PC-3 (cell line): Measurements from ENCODE around the gene TMEM132D. TPM values are rescaled to one million over a fixed set of nuclear protein-coding genes. Genes with fewer than 3 reads are reported as not detected.

ENCODE experiments used
- ATAC-seq: fragments of 200-7000 bp; cut with Tn5 transposase; 2 replicates; pipeline ENCODE4 v1.9.1; 2020; ENCODE audit warnings: mild to moderate bottlenecking, moderate library complexity
- BruUV-seq: library from RNA; stranded (reverse); fragments of 400-500 nt; replicated peaks from 2 replicates; lab custom pipeline; 2021; lab: Mats Ljungman, UMichigan
- CTCF ChIA-PET: fragments of 300-600 bp; sonication (Branson Sonifier 250); formaldehyde crosslinking; loops from one replicate; lab custom pipeline; 2022; ENCODE audit warnings: antibody characterized with exemption; lab: Charles Lee
- POLR2A ChIA-PET: fragments of 300-600 bp; sonication (Branson Sonifier 250); formaldehyde crosslinking; loops from one replicate; lab custom pipeline; 2022; ENCODE audit warnings: antibody characterized with exemption; ENCODE audit not compliant: unreplicated experiment; lab: Charles Lee
- DNase-seq: peaks from one replicate; pipeline ENCODE4 v3.0.0-alpha.2; 2015
- H2AFZ ChIP-seq: fragments of 300-600 bp; sonication (generic); 2 replicates; pipeline ENCODE4 v1.6.0; 2016; ENCODE audit warnings: antibody characterized with exemption, low read length
- H3F3A ChIP-seq: fragments of 300-600 bp; sonication (generic); one replicate; pipeline ENCODE4 v1.6.0; 2017; ENCODE audit warnings: antibody characterized with exemption, low read length, control low read depth, mild to moderate bottlenecking; ENCODE audit not compliant: unreplicated experiment
- H3K27ac ChIP-seq: fragments of 300-600 bp; sonication (generic); 2 replicates; pipeline ENCODE4 v1.5.1; 2016; ENCODE audit warnings: mild to moderate bottlenecking, low read length
- H3K27me3 ChIP-seq: fragments of 300-600 bp; sonication (generic); 2 replicates; pipeline ENCODE4 v1.6.1; 2016; ENCODE audit warnings: low read length, mixed read lengths
- H3K36me3 ChIP-seq: fragments of 300-600 bp; sonication (generic); 2 replicates; pipeline ENCODE4 v1.6.1; 2016; ENCODE audit warnings: low read depth, mixed run types, low read length, mixed read lengths
- H3K4me1 ChIP-seq: fragments of 300-600 bp; sonication (generic); 2 replicates; pipeline ENCODE4 v1.5.1; 2016; ENCODE audit warnings: low read length; ENCODE audit not compliant: insufficient read depth
- H3K4me2 ChIP-seq: fragments of 300-600 bp; sonication (generic); 2 replicates; pipeline ENCODE4 v1.6.0; 2016; ENCODE audit warnings: low read length
- H3K4me3 ChIP-seq: fragments of 300-600 bp; sonication (generic); 2 replicates; pipeline ENCODE4 v1.5.1; 2016; ENCODE audit warnings: mild to moderate bottlenecking, low read length, mixed read lengths
- H3K79me2 ChIP-seq: fragments of 300-600 bp; sonication (generic); 2 replicates; pipeline ENCODE4 v1.6.1; 2017; ENCODE audit warnings: low read length, mixed read lengths
- H3K9ac ChIP-seq: fragments of 300-600 bp; sonication (generic); 2 replicates; pipeline ENCODE4 v1.6.0; 2016; ENCODE audit warnings: mild to moderate bottlenecking, low read length
- H3K9me2 ChIP-seq: fragments of 300-600 bp; sonication (generic); replicated peaks from 2 replicates; pipeline ENCODE4 v1.6.1; 2016; ENCODE audit warnings: mixed run types, low read length, mixed read lengths
- H3K9me3 ChIP-seq: fragments of 300-600 bp; sonication (generic); 2 replicates; pipeline ENCODE4 v1.6.1; 2016; ENCODE audit warnings: low read length, mixed read lengths
- H4K20me1 ChIP-seq: fragments of 300-600 bp; sonication (generic); 2 replicates; pipeline ENCODE4 v1.6.1; 2016; ENCODE audit warnings: low read length, mixed read lengths
- CTCF ChIP-seq: fragments of 300-600 bp; sonication (generic); conservative IDR thresholded peaks from 2 replicates; pipeline ENCODE4 v1.5.1; 2017; ENCODE audit warnings: antibody characterized with exemption, low read depth, mild to moderate bottlenecking, low read length
- EZH2 ChIP-seq: fragments of 300-600 bp; sonication (generic); IDR thresholded peaks from one replicate; pipeline ENCODE4 v1.6.1; 2017; ENCODE audit warnings: antibody characterized with exemption, mild to moderate bottlenecking, low read length; ENCODE audit not compliant: unreplicated experiment
- EZH2phosphoT487 ChIP-seq: fragments of 300-600 bp; sonication (generic); IDR thresholded peaks from 2 replicates; pipeline ENCODE4 v1.6.1; 2018; ENCODE audit warnings: mild to moderate bottlenecking, antibody characterized with exemption, low read length, borderline replicate concordance
- intact Hi-C: fragments of 100-400 bp; cut with micrococcal nuclease; formaldehyde crosslinking; loops from 2 replicates; pipeline ENCODE4 v1.9.0; 2023
- total RNA-seq: library from RNA; depleted of rRNA; stranded (reverse); fragments of >200 nt; gene quantifications from 2 replicates; pipeline ENCODE4 v1.2.3, GENCODE V29; 2014

The TMEM132D gene
- total RNA-seq, 1 experiment from 2014 or later, result not detected

GRCh38 chr12:129909051-129910020 is 5.5 kb upstream of the TMEM132D start:
- ChIA-PET POLR2A (no interaction called here), CTCF (no interaction called here)
- peaks cover 7% of the 10 kb centered on the region for H3K9me3 ChIP-seq
- no peaks in the 10 kb centered on the region for H3K4me1 ChIP-seq
- no peak overlapping the region for H3K4me2 ChIP-seq
- no peak overlapping the region for H3K9ac ChIP-seq
- H3K36me3 ChIP-seq, result no peaks in the 10 kb centered on the region
- no peaks in the 10 kb centered on the region for H3K27me3 ChIP-seq
- TF ChIP-seq EZH2 (no peak), CTCF (no peak), EZH2phosphoT487 (no peak)
- intact Hi-C loops, result loop anchor here (5.0 to 10.0 kb wide), 2 partner anchors 853 to 915 kb away; no protein-coding TSS in a partner anchor
- H2AFZ ChIP-seq, result no peak overlapping the region
- no peak overlapping the region for H3K27ac ChIP-seq
- H3F3A ChIP-seq, result no peaks in the 10 kb centered on the region
- H3K4me3 ChIP-seq, result no peak overlapping the region
- BruUV-seq, result no TSS peak
- H3K79me2 ChIP-seq, result no peaks in the 10 kb centered on the region
- DNase-seq (no peak), ATAC-seq (no peak)
- H3K9me2 ChIP-seq, result no peaks in the 10 kb centered on the region
- H4K20me1 ChIP-seq, result no peaks in the 10 kb centered on the region

- H3K27ac ChIP-seq, result no peak overlapping the region
- no peak overlapping the region for H2AFZ ChIP-seq
- intact Hi-C loops, result no loop called here
- no peaks in the 10 kb centered on the region for H3K4me1 ChIP-seq
- ChIA-PET POLR2A (no interaction called here), CTCF (no interaction called here)
- H3K36me3 ChIP-seq, result no peaks in the 10 kb centered on the region
- H3K27me3 ChIP-seq, result no peaks in the 10 kb centered on the region
- H3K9ac ChIP-seq, result no peak overlapping the region
- ATAC-seq, result no peak
- H3K4me3 ChIP-seq, result no peak overlapping the region
- H3F3A ChIP-seq, result no peaks in the 10 kb centered on the region
- DNase-seq, result no peak
- TF ChIP-seq CTCF (no peak), EZH2 (no peak), EZH2phosphoT487 (no peak)
- H4K20me1 ChIP-seq, result no peaks in the 10 kb centered on the region
- peaks cover 19% of the 10 kb centered on the region; the same call in 1 of the 2 replicates for H3K9me3 ChIP-seq
- H3K79me2 ChIP-seq, result no peaks in the 10 kb centered on the region
- no peak overlapping the region for H3K4me2 ChIP-seq
- no peaks in the 10 kb centered on the region for H3K9me2 ChIP-seq
- BruUV-seq, result no TSS peak
Measured at GRCh38 chr12:129903092-129903945, 506 bp downstream of the TMEM132D start.
